Activated CD4-positive, alpha-beta T cell treated with anti-CD3 and anti-CD28 coated beads for 24 hours (primary cell): ENCODE measurements around the gene KIAA0753.

Experiments used
- DNase-seq, 2 donors: peaks; one replicate each; pipeline ENCODE4 v3.0.0-alpha.2; 2020; ENCODE audit warnings: low read depth in 2 of 2

Gene KIAA0753

GRCh38 chr17:6640536-6641246, at the start of gene KIAA0753, which contains the start of gene TXNDC17:
Gene KIAA0753 (minus strand): TSS chr17:6640711. CDS start chr17:6635103, 5,608 bp downstream.
Gene TXNDC17 (plus strand): TSS chr17:6641060. CDS start chr17:6641083, 23 bp downstream.
- DNase-seq: peak; percentile 87 to 95

GRCh38 chr17:6688944-6689343, 48.4 kb upstream of the KIAA0753 start:
- DNase-seq: no peak

GRCh38 chr17:6686026-6686425, 45.5 kb upstream of the KIAA0753 start:
- no peak for DNase-seq

- DNase-seq: no peak
These were observed 44.6 kb upstream of the KIAA0753 start for GRCh38 chr17:6684881-6685767.

GRCh38 chr17:6684460-6684783, 43.9 kb upstream of the KIAA0753 start:
- DNase-seq: no peak

- DNase-seq: no peak
These were observed 43.4 kb upstream of the KIAA0753 start for GRCh38 chr17:6683730-6684459.

- DNase-seq: no peak
These were observed 42.7 kb upstream of the KIAA0753 start for GRCh38 chr17:6683081-6683684.

GRCh38 chr17:6682339-6682738, 41.8 kb upstream of the KIAA0753 start:
- no peak for DNase-seq

GRCh38 chr17:6681671-6682070, 41.2 kb upstream of the KIAA0753 start:
- DNase-seq: no peak

GRCh38 chr17:6681176-6681575, 40.7 kb upstream of the KIAA0753 start:
- DNase-seq: no peak

GRCh38 chr17:6679241-6679640, 38.7 kb upstream of the KIAA0753 start:
- no peak for DNase-seq

- no peak for DNase-seq
These were observed 37.4 kb upstream of the KIAA0753 start for GRCh38 chr17:6677946-6678345.

- no peak for DNase-seq
These were observed 36.8 kb upstream of the KIAA0753 start for GRCh38 chr17:6677158-6677831.

- DNase-seq: no peak
These were observed 36.3 kb upstream of the KIAA0753 start for GRCh38 chr17:6676802-6677157.

GRCh38 chr17:6675201-6675825, 34.8 kb upstream of the KIAA0753 start:
- no peak for DNase-seq

- no peak for DNase-seq
These were observed 34.1 kb upstream of the KIAA0753 start for GRCh38 chr17:6674586-6674985.

GRCh38 chr17:6671431-6671830, 30.9 kb upstream of the KIAA0753 start:
- DNase-seq: no peak

GRCh38 chr17:6670999-6671398, 30.5 kb upstream of the KIAA0753 start:
- DNase-seq: no peak

- no peak for DNase-seq
These were observed 30.1 kb upstream of the KIAA0753 start for GRCh38 chr17:6670571-6670970.

GRCh38 chr17:6669479-6670212, 29.1 kb upstream of the KIAA0753 start:
- no peak for DNase-seq
